Natural killer cell (primary cell): ENCODE results near the gene COL1A2. TPM values are rescaled to one million over a fixed set of nuclear protein-coding genes. Genes with fewer than 3 reads are reported as not detected.

ENCODE experiments used
- ATAC-seq, 3 donors: fragments of 150-1000 bp in 2 of 3; fragments of 200-7000 bp in 1 of 3; cut with Tn5 transposase; 1 replicate in 1 of 3; 2 replicates in 2 of 3; pipeline ENCODE4 v1.10.0; 2021; ENCODE audit warnings: mild to moderate bottlenecking in 2 of 3, moderate library complexity in 2 of 3
- DNase-seq, 2 donors: peaks; one replicate each; pipeline versions ENCODE4 v3.0.0 to v3.0.0-alpha.2; 2013 to 2021; ENCODE audit warnings: mixed read lengths in 1 of 2
- H3K27ac ChIP-seq: one replicate; pipeline ENCODE4 v1.5.1; 2013; ENCODE audit warnings: mild to moderate bottlenecking, low read length
- H3K27me3 ChIP-seq: one replicate; pipeline ENCODE4 v1.6.1; 2013; ENCODE audit warnings: low read length; ENCODE audit not compliant: control insufficient read depth, insufficient read depth
- H3K36me3 ChIP-seq: one replicate; pipeline ENCODE4 v1.6.1; 2013; ENCODE audit warnings: low read length; ENCODE audit not compliant: control insufficient read depth, insufficient read depth
- H3K4me1 ChIP-seq: one replicate; pipeline ENCODE4 v1.6.1; 2013; ENCODE audit warnings: low read length; ENCODE audit not compliant: control insufficient read depth, insufficient read depth
- H3K4me3 ChIP-seq: one replicate; pipeline ENCODE4 v1.5.1; 2013; ENCODE audit warnings: low read length
- H3K9me3 ChIP-seq: one replicate; pipeline ENCODE4 v1.6.1; 2013; ENCODE audit warnings: low read length; ENCODE audit not compliant: control insufficient read depth, insufficient read depth
- H3K27ac Mint-ChIP-seq, 2 donors: one replicate each; pipeline ENCODE4 v1.8.0; 2022; ENCODE audit warnings: mild to moderate bottlenecking in 2 of 2, mixed read lengths in 2 of 2, moderate library complexity in 1 of 2
- H3K27me3 Mint-ChIP-seq, 2 donors: one replicate each; pipeline ENCODE4 v1.8.0; 2022; ENCODE audit warnings: low read depth in 2 of 2, mixed read lengths in 2 of 2
- H3K36me3 Mint-ChIP-seq: one replicate; pipeline ENCODE4 v1.8.0; 2022; ENCODE audit warnings: mixed read lengths
- H3K4me1 Mint-ChIP-seq, 2 donors: one replicate each; pipeline ENCODE4 v1.8.0; 2022; ENCODE audit warnings: mixed read lengths in 2 of 2
- H3K4me3 Mint-ChIP-seq: one replicate; pipeline ENCODE4 v1.8.0; 2022; ENCODE audit warnings: mild to moderate bottlenecking, moderate library complexity, mixed read lengths
- H3K9me3 Mint-ChIP-seq, 2 donors: one replicate each; pipeline ENCODE4 v1.8.0; 2022; ENCODE audit warnings: mixed read lengths in 2 of 2
- WGBS: methylation state at CpG from one replicate; pipeline ENCODE4 v1.1.7; 2013; ENCODE audit warnings: missing lambda C conversion rate; ENCODE audit not compliant: insufficient coverage; 5-methylcytosine and 5-hydroxymethylcytosine counted together
- intact Hi-C: fragments of 100-400 bp; cut with micrococcal nuclease; formaldehyde crosslinking; loops from one replicate; pipeline ENCODE4 v1.14.2; 2022
- total RNA-seq, 4 donors: library from RNA; stranded (reverse); fragments of 120-200 nt in 1 of 4; gene quantifications; one replicate each; pipeline versions ENCODE4 v1.2.3 to v1.2.4, GENCODE V29; 2013 to 2022
- TF ChIP-seq, protein P1 (sequence below): fragments of 200-600 bp; IDR thresholded peaks from one replicate; pipeline ENCODE4 v1.8.0; 2022; ENCODE audit warnings: antibody characterized with exemption

Gene COL1A2
- total RNA-seq, 3 donors from 2014 or later (not counting 1 experiment from before 2014, with no cell fraction given) = not detected

DNA sequence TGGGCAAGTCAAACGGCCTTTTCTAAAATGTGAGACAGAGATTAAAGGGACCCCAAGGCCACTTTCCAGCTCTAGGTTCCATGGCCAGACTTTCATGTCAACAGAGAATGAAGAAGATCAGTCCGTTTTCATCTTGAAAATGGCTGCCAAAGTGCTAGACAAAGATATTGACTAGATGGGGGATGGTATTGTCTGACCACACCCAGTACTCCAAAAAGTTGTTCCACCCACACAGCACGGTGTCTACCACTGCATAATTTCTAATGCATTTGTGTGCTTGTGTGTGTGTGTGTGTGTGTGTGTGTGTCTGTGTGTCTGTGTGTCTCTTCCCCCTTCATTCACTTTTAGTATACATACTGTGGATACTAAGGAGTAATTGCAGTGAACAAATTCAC lies 1.3 kb downstream of the COL1A2 start:
- Mint-ChIP-seq H3K9me3 (no peaks in the 10 kb centered on the region), H3K4me1 (peaks cover 8 to 9% of the 10 kb centered on the region in 2 donors), H3K36me3 (no peaks in the 10 kb centered on the region), H3K4me3 (no peak overlapping the region), H3K27me3 (peaks cover 16 to 20% of the 10 kb centered on the region in 2 donors), H3K27ac (no peak overlapping the region)
- intact Hi-C loops = loop anchor here (5.0 kb wide), 1 partner anchor 1149 kb away; no protein-coding TSS in a partner anchor
- H3K27me3 ChIP-seq = peaks cover 17% of the 10 kb centered on the region
- no peaks in the 10 kb centered on the region for H3K9me3 ChIP-seq
- 88% methylated on average over 2 of the region's 3 CpGs for WGBS
- no peak for ATAC-seq
- DNase-seq = no peak
- H3K4me3 ChIP-seq = no peak overlapping the region
- no peaks in the 10 kb centered on the region for H3K36me3 ChIP-seq
- TF ChIP-seq, protein P1, sequence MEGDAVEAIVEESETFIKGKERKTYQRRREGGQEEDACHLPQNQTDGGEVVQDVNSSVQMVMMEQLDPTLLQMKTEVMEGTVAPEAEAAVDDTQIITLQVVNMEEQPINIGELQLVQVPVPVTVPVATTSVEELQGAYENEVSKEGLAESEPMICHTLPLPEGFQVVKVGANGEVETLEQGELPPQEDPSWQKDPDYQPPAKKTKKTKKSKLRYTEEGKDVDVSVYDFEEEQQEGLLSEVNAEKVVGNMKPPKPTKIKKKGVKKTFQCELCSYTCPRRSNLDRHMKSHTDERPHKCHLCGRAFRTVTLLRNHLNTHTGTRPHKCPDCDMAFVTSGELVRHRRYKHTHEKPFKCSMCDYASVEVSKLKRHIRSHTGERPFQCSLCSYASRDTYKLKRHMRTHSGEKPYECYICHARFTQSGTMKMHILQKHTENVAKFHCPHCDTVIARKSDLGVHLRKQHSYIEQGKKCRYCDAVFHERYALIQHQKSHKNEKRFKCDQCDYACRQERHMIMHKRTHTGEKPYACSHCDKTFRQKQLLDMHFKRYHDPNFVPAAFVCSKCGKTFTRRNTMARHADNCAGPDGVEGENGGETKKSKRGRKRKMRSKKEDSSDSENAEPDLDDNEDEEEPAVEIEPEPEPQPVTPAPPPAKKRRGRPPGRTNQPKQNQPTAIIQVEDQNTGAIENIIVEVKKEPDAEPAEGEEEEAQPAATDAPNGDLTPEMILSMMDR = no peak
- no peak overlapping the region for H3K27ac ChIP-seq
- H3K4me1 ChIP-seq = peaks cover 8% of the 10 kb centered on the region

DNA sequence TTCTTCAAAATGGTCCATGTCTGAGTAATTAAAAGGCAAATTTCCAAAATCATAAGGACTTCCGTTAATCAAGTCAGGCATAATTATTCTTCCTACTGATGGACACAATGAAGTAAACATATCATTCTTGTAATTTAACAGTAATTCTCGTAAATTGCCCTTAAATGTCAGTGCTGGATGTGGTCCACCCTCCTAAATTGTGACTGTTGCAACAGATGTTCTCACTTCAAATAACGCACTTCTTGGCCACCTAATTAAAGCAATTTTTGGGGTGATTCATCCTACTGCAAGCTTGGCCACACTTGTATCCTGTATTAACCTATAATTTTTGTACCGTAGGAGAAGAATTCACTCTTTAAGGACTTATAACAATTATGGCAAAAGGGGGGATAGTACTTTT lies 1.9 kb downstream of the COL1A2 start:
- Mint-ChIP-seq H3K9me3 (no peaks in the 10 kb centered on the region), H3K27me3 (peaks cover 16 to 20% of the 10 kb centered on the region in 2 donors), H3K4me3 (no peak overlapping the region), H3K4me1 (peaks cover 8 to 9% of the 10 kb centered on the region in 2 donors), H3K27ac (no peak overlapping the region), H3K36me3 (no peaks in the 10 kb centered on the region)
- ATAC-seq = no peak
- intact Hi-C loops = loop anchor here (5.0 kb wide), 1 partner anchor 1149 kb away; no protein-coding TSS in a partner anchor
- Histone ChIP-seq H3K27ac (no peak overlapping the region), H3K36me3 (no peaks in the 10 kb centered on the region), H3K27me3 (peaks cover 17% of the 10 kb centered on the region), H3K4me1 (peaks cover 8% of the 10 kb centered on the region), H3K9me3 (no peaks in the 10 kb centered on the region), H3K4me3 (no peak overlapping the region)
- TF ChIP-seq, protein P1 = no peak
- DNase-seq = no peak
- WGBS = 94% methylated on average over 3 of the region's 4 CpGs

DNA sequence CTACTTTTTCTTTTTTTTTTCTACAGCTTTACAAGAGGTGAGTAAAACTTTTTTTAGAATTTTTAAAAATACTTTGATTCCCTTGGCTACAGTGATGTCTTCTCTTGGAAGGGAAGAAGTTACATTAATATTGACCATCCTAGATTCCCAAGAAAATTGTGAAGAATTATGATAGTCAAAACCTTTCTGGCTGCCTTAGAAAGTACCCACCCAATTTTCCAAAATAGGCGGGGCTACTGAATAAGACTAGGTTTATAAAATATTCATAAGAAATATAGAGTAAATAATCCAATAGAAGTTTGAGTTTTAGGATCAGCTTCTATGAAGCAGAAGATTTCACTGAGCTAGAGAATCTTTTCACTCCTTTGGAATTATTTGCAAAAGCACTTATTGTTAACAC lies 3.0 kb downstream of the COL1A2 start:
- Histone ChIP-seq H3K4me3 (no peak overlapping the region), H3K36me3 (no peaks in the 10 kb centered on the region), H3K27ac (no peak overlapping the region), H3K27me3 (peaks cover 20% of the 10 kb centered on the region), H3K9me3 (no peaks in the 10 kb centered on the region), H3K4me1 (peaks cover 8% of the 10 kb centered on the region)
- DNase-seq = no peak
- ATAC-seq = no peak
- H3K27ac Mint-ChIP-seq = no peak overlapping the region
- intact Hi-C loops = loop anchor here (5.0 kb wide), 1 partner anchor 1150 kb away; no protein-coding TSS in a partner anchor
- TF ChIP-seq, protein P1 = no peak
- WGBS = no CpG with 5 or more reads among the region's 1 CpG
- no peaks in the 10 kb centered on the region for H3K9me3 Mint-ChIP-seq
- peaks cover 12 to 27% of the 10 kb centered on the region in 2 donors for H3K27me3 Mint-ChIP-seq
- no peak overlapping the region for H3K4me3 Mint-ChIP-seq
- H3K36me3 Mint-ChIP-seq = no peaks in the 10 kb centered on the region
- H3K4me1 Mint-ChIP-seq = peaks cover 8 to 9% of the 10 kb centered on the region in 2 donors

DNA sequence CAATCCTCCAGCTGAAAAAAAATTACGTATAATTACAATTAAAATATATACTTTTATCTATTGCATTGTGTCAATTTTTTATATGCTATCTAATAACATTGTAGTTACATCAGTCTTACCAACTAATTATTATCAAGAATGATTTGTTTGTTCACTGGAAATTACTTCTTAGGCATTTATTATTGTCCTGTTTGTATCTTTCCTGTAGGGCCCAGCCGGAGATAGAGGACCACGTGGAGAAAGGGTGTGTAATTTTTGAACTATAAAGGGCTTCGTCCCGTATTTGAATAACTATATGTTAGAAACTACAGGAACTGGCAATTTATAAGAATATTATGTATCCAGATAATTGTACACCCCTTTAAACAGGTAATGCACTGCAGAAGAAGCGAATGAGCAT lies 4.1 kb downstream of the COL1A2 start:
- Histone ChIP-seq H3K4me3 (no peak overlapping the region), H3K4me1 (peaks cover 8% of the 10 kb centered on the region), H3K27ac (no peak overlapping the region), H3K36me3 (no peaks in the 10 kb centered on the region), H3K27me3 (peaks cover 22% of the 10 kb centered on the region), H3K9me3 (no peaks in the 10 kb centered on the region)
- TF ChIP-seq, protein P1 = no peak
- H3K27me3 Mint-ChIP-seq = peaks cover 10 to 32% of the 10 kb centered on the region in 2 donors
- WGBS = 100% methylated on average over 2 of the region's 6 CpGs
- intact Hi-C loops = loop anchor here (5.0 kb wide), 1 partner anchor 1152 kb away; no protein-coding TSS in a partner anchor
- DNase-seq (no peak), ATAC-seq (no peak)
- peaks cover 8 to 9% of the 10 kb centered on the region in 2 donors for H3K4me1 Mint-ChIP-seq
- H3K36me3 Mint-ChIP-seq = no peaks in the 10 kb centered on the region
- H3K9me3 Mint-ChIP-seq = no peaks in the 10 kb centered on the region
- no peak overlapping the region for H3K27ac Mint-ChIP-seq
- no peak overlapping the region for H3K4me3 Mint-ChIP-seq
